Measurements from ENCODE around the gene WDTC1. TPM values are rescaled to one million over a fixed set of nuclear protein-coding genes. Genes with fewer than 3 reads are reported as not detected.
"Not testable (repeated sequence)": the region's sequence is repeated elsewhere in the genome, so short reads cannot be mapped to it uniquely, and the experiment has no call there.

WDTC1 gene
- total and polyA plus RNA-seq, 8 donors, result 33.9 to 39.6 (median 37.2) TPM

GRCh38 chr1:27218736-27219135 is 15.7 kb upstream of the WDTC1 start:
- DNase-seq, result no peak
- no peak for TF ChIP-seq CTCF (IDR thresholded peaks at IDR 0.05)

GRCh38 chr1:27220096-27220495 is 14.3 kb upstream of the WDTC1 start:
- Histone ChIP-seq H3K9me3 (no peaks in the 10 kb centered on the region), H3K36me3 (no peaks in the 10 kb centered on the region), H3K27me3 (no peaks in the 10 kb centered on the region), H3K4me1 (no peaks in the 10 kb centered on the region), H3K4me3 (no peak overlapping the region), H3K27ac (no peak overlapping the region)
- intact Hi-C loops (cut with DNase I), result no loop called here
- no peak for TF ChIP-seq CTCF (IDR thresholded peaks at IDR 0.05)
- ATAC-seq, result no peak
- DNase-seq, result no peak

More at GRCh38 chr1:27218736-27219135, 15.7 kb upstream of the WDTC1 start:
- Histone ChIP-seq H3K27ac (no peak overlapping the region), H3K4me1 (no peaks in the 10 kb centered on the region), H3K4me3 (no peak overlapping the region), H3K27me3 (no peaks in the 10 kb centered on the region), H3K36me3 (no peaks in the 10 kb centered on the region), H3K9me3 (no peaks in the 10 kb centered on the region)
- no peak for ATAC-seq
- intact Hi-C loops (cut with DNase I), result no loop called here

- H3K4me3 ChIP-seq; H3K9me3 ChIP-seq; ATAC-seq; H3K4me1 ChIP-seq; H3K27me3 ChIP-seq; H3K36me3 ChIP-seq; H3K27ac ChIP-seq; intact Hi-C loops (cut with DNase I); DNase-seq: not testable (repeated sequence)
Observed at GRCh38 chr1:27220702-27221497, 13.5 kb upstream of the WDTC1 start.

- H3K27me3 ChIP-seq, result no peaks in the 10 kb centered on the region
- ATAC-seq (no peak), DNase-seq (no peak)
- H3K4me3 ChIP-seq, result no peak overlapping the region
- no peaks in the 10 kb centered on the region for H3K36me3 ChIP-seq
- no peak for TF ChIP-seq CTCF (IDR thresholded peaks at IDR 0.05)
- H3K4me1 ChIP-seq, result no peaks in the 10 kb centered on the region
- intact Hi-C loops (cut with DNase I), result no loop called here
- H3K27ac ChIP-seq, result no peak overlapping the region
- H3K9me3 ChIP-seq, result no peaks in the 10 kb centered on the region
Observed at GRCh38 chr1:27225621-27226020, 8.8 kb upstream of the WDTC1 start.

GRCh38 chr1:27227765-27228164 is 6.7 kb upstream of the WDTC1 start:
- intact Hi-C loops (cut with DNase I), result no loop called here
- Histone ChIP-seq H3K9me3 (no peaks in the 10 kb centered on the region), H3K27me3 (no peaks in the 10 kb centered on the region), H3K36me3 (no peaks in the 10 kb centered on the region), H3K4me3 (no peak overlapping the region), H3K4me1 (no peaks in the 10 kb centered on the region), H3K27ac (no peak overlapping the region)
- TF ChIP-seq CTCF (IDR thresholded peaks at IDR 0.05), result no peak
- no peak for DNase-seq
- no peak for ATAC-seq

GRCh38 chr1:27233667-27234048 is 774 bp upstream of the WDTC1 start:
- H3K4me1 ChIP-seq, result peaks cover 8 to 29% of the 10 kb centered on the region in 2 donors
- TF ChIP-seq CTCF (IDR thresholded peaks at IDR 0.05), result no peak
- DNase-seq, result peak in 1 of 4 donors; percentile 33
- no peaks in the 10 kb centered on the region for H3K27me3 ChIP-seq
- peak overlapping the region; percentile 19 to 97 for H3K4me3 ChIP-seq
- peak; percentile 0 for ATAC-seq
- intact Hi-C loops (cut with DNase I), result no loop called here
- H3K9me3 ChIP-seq, result no peaks in the 10 kb centered on the region
- no peaks in the 10 kb centered on the region for H3K36me3 ChIP-seq
- H3K27ac ChIP-seq, result peak overlapping the region in 1 of 2 donors; percentile 84
